H9 (cell line): Measurements from ENCODE around the gene EDN1. TPM values are rescaled to one million over a fixed set of nuclear protein-coding genes. Genes with fewer than 3 reads are reported as not detected.

Experiments used
- DNase-seq: peaks from one replicate; pipeline ENCODE4 v3.0.0-alpha.2; 2017
- H2AFZ ChIP-seq: one replicate; pipeline ENCODE4 v1.6.1; 2013; ENCODE audit warnings: mild to moderate bottlenecking, low read length, control low read depth, moderate library complexity
- H2AK5ac ChIP-seq: 2 replicates; pipeline ENCODE4 v1.6.1; 2013; ENCODE audit warnings: low read length, control low read depth, mixed read lengths; ENCODE audit not compliant: insufficient read length
- H2BK120ac ChIP-seq: one replicate; pipeline ENCODE4 v1.6.1; 2013; ENCODE audit warnings: low read depth, mild to moderate bottlenecking, low read length, control low read depth, inconsistent platforms; ENCODE audit not compliant: poor library complexity, severe bottlenecking
- H2BK12ac ChIP-seq: 2 replicates; pipeline ENCODE4 v1.6.1; 2013; ENCODE audit warnings: low read length, control low read depth, mixed read lengths, low read depth; ENCODE audit not compliant: insufficient read length
- H2BK15ac ChIP-seq: 2 replicates; pipeline ENCODE4 v1.6.1; 2013; ENCODE audit warnings: low read depth, low read length, control low read depth
- H2BK20ac ChIP-seq: one replicate; pipeline ENCODE4 v1.6.1; 2013; ENCODE audit warnings: low read depth, mild to moderate bottlenecking, low read length, control low read depth, inconsistent platforms; ENCODE audit not compliant: poor library complexity, severe bottlenecking
- H2BK5ac ChIP-seq: 2 replicates; pipeline ENCODE4 v1.6.1; 2013; ENCODE audit warnings: low read length, control low read depth, mixed read lengths; ENCODE audit not compliant: insufficient read length
- H3K14ac ChIP-seq: 2 replicates; pipeline ENCODE4 v1.6.1; 2013; ENCODE audit warnings: low read length, control low read depth; ENCODE audit not compliant: insufficient read depth
- H3K18ac ChIP-seq: 2 replicates; pipeline ENCODE4 v1.6.1; 2013; ENCODE audit warnings: low read depth, mild to moderate bottlenecking, mixed read lengths, low read length, control low read depth; ENCODE audit not compliant: insufficient read length
- H3K23ac ChIP-seq: 2 replicates; pipeline ENCODE4 v1.6.1; 2013; ENCODE audit warnings: low read length, control low read depth, mixed read lengths, low read depth; ENCODE audit not compliant: insufficient read length
- H3K23me2 ChIP-seq: 2 replicates; pipeline ENCODE4 v1.6.1; 2013; ENCODE audit warnings: low read depth, mild to moderate bottlenecking, mixed read lengths, low read length, control low read depth; ENCODE audit not compliant: insufficient read length, poor library complexity, severe bottlenecking
- H3K27ac ChIP-seq: 2 replicates; pipeline ENCODE4 v1.5.1; 2013; ENCODE audit warnings: low read length, control low read depth, mixed read lengths, low read depth; ENCODE audit not compliant: insufficient read length
- H3K27me3 ChIP-seq: 2 replicates; pipeline ENCODE4 v1.6.1; 2013; ENCODE audit warnings: low read length, control low read depth, inconsistent platforms; ENCODE audit not compliant: insufficient read depth
- H3K4ac ChIP-seq: 2 replicates; pipeline ENCODE4 v1.6.1; 2013; ENCODE audit warnings: low read depth, mild to moderate bottlenecking, control low read depth, inconsistent platforms, low read length, moderate library complexity
- H3K4me1 ChIP-seq: 2 replicates; pipeline ENCODE4 v1.6.1; 2013; ENCODE audit warnings: low read length, control low read depth, inconsistent platforms; ENCODE audit not compliant: insufficient read depth
- H3K4me2 ChIP-seq: 2 replicates; pipeline ENCODE4 v1.6.1; 2013; ENCODE audit warnings: low read length, control low read depth, mixed read lengths; ENCODE audit not compliant: insufficient read length, insufficient read depth
- H3K56ac ChIP-seq: 2 replicates; pipeline ENCODE4 v1.6.1; 2013; ENCODE audit warnings: low read depth, mild to moderate bottlenecking, mixed read lengths, low read length, control low read depth; ENCODE audit not compliant: insufficient read length
- H3K79me1 ChIP-seq: 2 replicates; pipeline ENCODE4 v1.6.1; 2013; ENCODE audit warnings: low read depth, mild to moderate bottlenecking, moderate library complexity, low read length, control low read depth, inconsistent platforms; ENCODE audit not compliant: insufficient read depth, poor library complexity, severe bottlenecking
- H3K79me2 ChIP-seq: 2 replicates; pipeline ENCODE4 v1.6.1; 2013; ENCODE audit warnings: low read length, control low read depth, inconsistent platforms; ENCODE audit not compliant: insufficient read depth
- H3K9ac ChIP-seq: 2 replicates; pipeline ENCODE4 v1.6.1; 2013; ENCODE audit warnings: low read length, control low read depth, mixed read lengths; ENCODE audit not compliant: insufficient read length; ENCODE audit errors: extremely low read depth
- H3K9me3 ChIP-seq: one replicate; pipeline ENCODE4 v1.6.1; 2013; ENCODE audit warnings: low read depth, low read length, inconsistent platforms; ENCODE audit not compliant: control insufficient read depth
- H3T11ph ChIP-seq: one replicate; pipeline ENCODE4 v1.6.1; 2013; ENCODE audit warnings: mild to moderate bottlenecking, low read length, control low read depth, inconsistent platforms
- H4K20me1 ChIP-seq: one replicate; pipeline ENCODE4 v1.6.1; 2013; ENCODE audit not compliant: control insufficient read depth, insufficient read length, insufficient read depth
- H4K5ac ChIP-seq: 2 replicates; pipeline ENCODE4 v1.6.1; 2013; ENCODE audit warnings: low read depth, mild to moderate bottlenecking, mixed read lengths, low read length, control low read depth; ENCODE audit not compliant: insufficient read length
- H4K8ac ChIP-seq: replicated peaks from 2 replicates; pipeline ENCODE4 v1.6.1; 2013; ENCODE audit warnings: low read length, control low read depth, mixed read lengths, low read depth; ENCODE audit not compliant: insufficient read length
- H4K91ac ChIP-seq: 2 replicates; pipeline ENCODE4 v1.6.1; 2013; ENCODE audit warnings: low read depth, mild to moderate bottlenecking, moderate library complexity, mixed read lengths, low read length, control low read depth; ENCODE audit not compliant: insufficient read length
- H3K27ac Mint-ChIP-seq, 3 experiments: 2 replicates in 2 of 3; 3 replicates in 1 of 3; pipeline ENCODE4 v1.8.0; 2020 to 2021; ENCODE audit warnings: mixed read lengths in 3 of 3, mild to moderate bottlenecking in 1 of 3, moderate library complexity in 1 of 3
- H3K27me3 Mint-ChIP-seq: 2 replicates; pipeline ENCODE4 v1.8.0; 2021; ENCODE audit warnings: low read depth, mild to moderate bottlenecking, moderate library complexity, mixed read lengths
- H3K36me3 Mint-ChIP-seq, 3 experiments: 2 replicates in 2 of 3; 3 replicates in 1 of 3; pipeline ENCODE4 v1.8.0; 2020 to 2021; ENCODE audit warnings: low read depth in 3 of 3, mixed read lengths in 3 of 3; ENCODE audit not compliant: insufficient read depth in 1 of 3
- H3K4me1 Mint-ChIP-seq, 2 experiments: 2 replicates each; pipeline ENCODE4 v1.8.0; 2020; ENCODE audit warnings: mixed read lengths in 2 of 2
- H3K4me3 Mint-ChIP-seq, 2 experiments: 2 replicates in 1 of 2; 3 replicates in 1 of 2; pipeline ENCODE4 v1.8.0; 2020 to 2021; ENCODE audit warnings: mild to moderate bottlenecking in 2 of 2, mixed read lengths in 2 of 2, moderate library complexity in 1 of 2
- H3K9me3 Mint-ChIP-seq, 2 experiments: 2 replicates in 1 of 2; 3 replicates in 1 of 2; pipeline ENCODE4 v1.8.0; 2020; ENCODE audit warnings: mild to moderate bottlenecking in 2 of 2, mixed read lengths in 2 of 2, moderate library complexity in 1 of 2
- WGBS: extraction: QIAGEN DNeasy Blood & Tissue Kit; methylation state at CpG from one replicate; pipeline ENCODE4 v1.1.7; 2013; ENCODE audit warnings: missing lambda C conversion rate, low lambda C conversion rate, mixed read lengths; ENCODE audit not compliant: insufficient read length; ENCODE audit errors: extremely low coverage; 5-methylcytosine and 5-hydroxymethylcytosine counted together
- total RNA-seq: library from RNA; stranded (reverse); gene quantifications from 2 replicates; pipeline ENCODE4 v1.2.1, GENCODE V29; 2021
- TF ChIP-seq, protein P1 (sequence below): fragments of 200-600 bp; sonication (generic); conservative IDR thresholded peaks from 3 replicates; pipeline ENCODE4 v1.8.0; 2021; ENCODE audit warnings: antibody characterized with exemption, mild to moderate bottlenecking

Gene EDN1
- total RNA-seq, 1 experiment from 2014 or later, result 2.1 TPM

DNA sequence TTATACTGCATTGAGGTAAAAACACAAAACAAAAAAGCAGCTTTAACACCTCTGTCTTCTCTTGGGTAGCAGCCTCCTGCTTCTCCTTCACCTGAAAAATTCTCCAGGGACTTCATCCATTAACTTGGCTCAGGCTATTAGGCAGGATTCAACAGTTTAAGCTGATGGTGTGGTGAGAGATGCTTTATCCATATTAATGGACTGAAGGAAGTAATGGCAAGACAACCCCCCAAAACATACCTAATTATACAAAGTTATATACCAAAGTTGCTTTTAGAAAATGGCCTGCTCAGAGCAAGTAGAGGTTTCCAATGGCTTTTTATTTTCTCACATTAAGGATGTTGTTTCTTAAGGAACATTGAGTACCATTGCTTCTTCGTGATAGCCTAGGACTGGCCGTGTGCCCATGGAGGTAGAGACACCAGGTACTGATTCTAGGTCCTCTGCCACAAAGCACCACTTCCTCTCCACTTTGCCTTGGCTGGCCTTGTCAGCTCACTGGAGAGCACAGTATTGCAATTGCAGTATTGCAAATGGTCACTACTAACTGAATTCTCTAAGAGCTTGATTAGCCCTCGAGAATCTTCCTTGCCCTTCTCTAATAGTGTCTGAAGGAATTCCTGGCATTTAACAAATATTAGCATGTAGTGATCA, 7.3 kb downstream of the EDN1 start:
- no peak overlapping the region for H2BK5ac ChIP-seq
- H3K4me1 ChIP-seq, result no peaks in the 10 kb centered on the region
- no peak overlapping the region for H2BK120ac ChIP-seq
- no peak overlapping the region for H3T11ph ChIP-seq
- H3K18ac ChIP-seq, result no peak overlapping the region
- H2AFZ ChIP-seq, result no peak overlapping the region
- H2BK20ac ChIP-seq, result no peak overlapping the region
- H3K4me2 ChIP-seq, result no peak overlapping the region
- H3K27ac Mint-ChIP-seq, result no peak overlapping the region
- H3K4me3 Mint-ChIP-seq, result no peak overlapping the region
- H3K27ac ChIP-seq, result no peak overlapping the region
- no peaks in the 10 kb centered on the region for H3K79me2 ChIP-seq
- H4K91ac ChIP-seq, result no peak overlapping the region
- peaks cover 11 to 19% of the 10 kb centered on the region in 2 experiments for H3K4me1 Mint-ChIP-seq
- H3K56ac ChIP-seq, result no peak overlapping the region
- no peaks in the 10 kb centered on the region for H3K27me3 ChIP-seq
- no peak overlapping the region for H3K14ac ChIP-seq
- no peak overlapping the region for H4K5ac ChIP-seq
- TF ChIP-seq, protein P1, sequence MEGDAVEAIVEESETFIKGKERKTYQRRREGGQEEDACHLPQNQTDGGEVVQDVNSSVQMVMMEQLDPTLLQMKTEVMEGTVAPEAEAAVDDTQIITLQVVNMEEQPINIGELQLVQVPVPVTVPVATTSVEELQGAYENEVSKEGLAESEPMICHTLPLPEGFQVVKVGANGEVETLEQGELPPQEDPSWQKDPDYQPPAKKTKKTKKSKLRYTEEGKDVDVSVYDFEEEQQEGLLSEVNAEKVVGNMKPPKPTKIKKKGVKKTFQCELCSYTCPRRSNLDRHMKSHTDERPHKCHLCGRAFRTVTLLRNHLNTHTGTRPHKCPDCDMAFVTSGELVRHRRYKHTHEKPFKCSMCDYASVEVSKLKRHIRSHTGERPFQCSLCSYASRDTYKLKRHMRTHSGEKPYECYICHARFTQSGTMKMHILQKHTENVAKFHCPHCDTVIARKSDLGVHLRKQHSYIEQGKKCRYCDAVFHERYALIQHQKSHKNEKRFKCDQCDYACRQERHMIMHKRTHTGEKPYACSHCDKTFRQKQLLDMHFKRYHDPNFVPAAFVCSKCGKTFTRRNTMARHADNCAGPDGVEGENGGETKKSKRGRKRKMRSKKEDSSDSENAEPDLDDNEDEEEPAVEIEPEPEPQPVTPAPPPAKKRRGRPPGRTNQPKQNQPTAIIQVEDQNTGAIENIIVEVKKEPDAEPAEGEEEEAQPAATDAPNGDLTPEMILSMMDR, result no peak
- H2BK15ac ChIP-seq, result no peak overlapping the region
- WGBS, result no CpG with 5 or more reads among the region's 3 CpGs
- H3K9ac ChIP-seq, result no peak overlapping the region
- no peaks in the 10 kb centered on the region for H3K9me3 Mint-ChIP-seq
- H3K27me3 Mint-ChIP-seq, result peaks cover 2% of the 10 kb centered on the region; the same call in 1 of the 2 replicates
- H3K79me1 ChIP-seq, result no peaks in the 10 kb centered on the region
- no peak overlapping the region for H2BK12ac ChIP-seq
- H3K36me3 Mint-ChIP-seq, result peaks cover 0 to 31% (median 5%) of the 10 kb centered on the region in 3 experiments; a peak in 2 of 7 replicates
- H3K9me3 ChIP-seq, result no peaks in the 10 kb centered on the region
- no peak overlapping the region for H3K23ac ChIP-seq
- H2AK5ac ChIP-seq, result no peak overlapping the region
- no peak for DNase-seq
- no peaks in the 10 kb centered on the region for H3K23me2 ChIP-seq
- H3K4ac ChIP-seq, result no peak overlapping the region
- no peak overlapping the region for H4K8ac ChIP-seq
- no peaks in the 10 kb centered on the region for H4K20me1 ChIP-seq
